ENCODE measurements around the gene ARID1A.

The ARID1A gene

DNA sequence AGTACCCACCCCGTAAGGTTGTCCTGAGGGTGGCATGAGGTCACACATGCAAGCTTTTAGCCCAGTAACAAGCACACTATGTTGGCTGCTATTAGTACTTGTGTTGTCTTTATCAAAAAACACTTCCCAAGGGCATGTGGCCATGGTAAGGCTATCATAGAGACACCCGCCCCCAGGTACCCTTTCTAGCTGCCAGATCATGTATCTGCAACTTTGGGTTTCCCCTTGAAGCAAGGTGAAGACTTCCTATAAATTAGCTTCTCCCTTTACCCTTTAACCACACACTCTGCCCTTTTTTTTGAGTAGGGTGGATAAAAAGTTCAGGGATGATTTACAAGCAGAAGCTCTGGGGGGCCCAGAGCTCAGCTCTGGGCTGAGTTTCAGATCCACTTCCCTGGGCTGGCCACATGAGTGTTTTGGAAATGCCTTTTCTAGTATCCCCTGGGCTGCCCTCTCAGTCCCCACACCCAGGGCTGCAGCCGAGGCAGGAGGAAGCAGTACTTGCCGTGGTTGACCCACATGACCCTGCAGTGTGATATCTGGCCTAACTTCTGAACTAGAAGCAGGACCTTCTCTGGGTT is 132.7 kb downstream of the ARID1A start:
- peak overlapping the region; percentile 95 for H3K27ac Mint-ChIP-seq
- no peaks in the 10 kb centered on the region for H3K27me3 Mint-ChIP-seq
- peaks cover 78% of the 10 kb centered on the region for H3K4me1 Mint-ChIP-seq
- H3K9me3 Mint-ChIP-seq: no peaks in the 10 kb centered on the region
- H3K36me3 Mint-ChIP-seq: peaks cover 7% of the 10 kb centered on the region
- peak overlapping the region; percentile 94 for H3K4me3 Mint-ChIP-seq

- H3K36me3 Mint-ChIP-seq: peaks cover 12% of the 10 kb centered on the region
- peaks cover 86% of the 10 kb centered on the region for H3K4me1 Mint-ChIP-seq
- no peaks in the 10 kb centered on the region for H3K27me3 Mint-ChIP-seq
- H3K27ac Mint-ChIP-seq: peak overlapping the region; percentile 95
- H3K4me3 Mint-ChIP-seq: peak overlapping the region; percentile 94
- no peaks in the 10 kb centered on the region for H3K9me3 Mint-ChIP-seq
Observed at GRCh38 chr1:26829184-26829911, 133.5 kb downstream of the ARID1A start.

DNA sequence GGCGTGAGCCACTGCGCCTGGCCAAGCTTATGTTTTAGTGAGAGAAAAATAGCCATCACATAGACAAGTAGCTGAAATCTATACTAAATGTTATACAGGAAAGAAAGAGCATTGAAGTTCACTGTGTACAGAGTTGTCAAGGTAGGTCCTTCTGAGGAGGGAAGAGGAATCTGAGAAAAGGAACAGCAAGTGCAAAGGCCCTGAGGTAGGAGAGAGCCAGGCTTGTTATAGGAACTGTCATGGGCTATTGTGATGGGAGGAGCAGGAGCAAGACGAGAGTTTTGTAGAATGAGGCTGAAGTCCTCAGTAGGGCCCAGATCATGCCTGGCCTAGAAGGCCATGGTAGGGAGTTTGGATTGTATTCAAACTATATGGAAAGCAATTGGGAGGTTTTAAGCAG is 135.2 kb downstream of the ARID1A start:
- no peaks in the 10 kb centered on the region for H3K27me3 Mint-ChIP-seq
- H3K4me3 Mint-ChIP-seq: peak overlapping the region; percentile 23
- H3K9me3 Mint-ChIP-seq: no peaks in the 10 kb centered on the region
- peaks cover 79% of the 10 kb centered on the region for H3K4me1 Mint-ChIP-seq
- peaks cover 18% of the 10 kb centered on the region for H3K36me3 Mint-ChIP-seq
- peak overlapping the region; percentile 91 for H3K27ac Mint-ChIP-seq
